ENCODE results near the gene DBET. TPM values are rescaled to one million over a fixed set of nuclear protein-coding genes. Genes with fewer than 3 reads are reported as not detected.
"Not testable (repeated sequence)": the region's sequence is repeated elsewhere in the genome, so short reads cannot be mapped to it uniquely, and the experiment has no call there.

The DBET gene
- polyA plus RNA-seq = not detected
- long read RNA-seq, donor 1 = 0 reads
- long read RNA-seq, donor 2 = 0 reads
- long read RNA-seq, donor 3 = 0 reads
- long read RNA-seq, donor 4 = 0 reads
- long read RNA-seq, donor 5 = 0 reads
- long read RNA-seq, donor 6 = 0 reads
- long read RNA-seq, donor 7 = 0 reads
- long read RNA-seq, donor 8 = 0 reads
- long read RNA-seq, donor 9 = 0 reads
- long read RNA-seq, donor 10 = 0 reads
- long read RNA-seq, donor 11 = 0 reads

GRCh38 chr4:190064342-190064741 is at the start of gene DBET:
DBET (plus strand) TSS chr4:190064502.
- not testable (repeated sequence) for H3K27ac ChIP-seq (ENCODE audit: low read length); H3K9me3 ChIP-seq (ENCODE audit: control insufficient read depth, low read depth, low read length); H3K27me3 ChIP-seq (ENCODE audit: control insufficient read depth, insufficient read depth, low read length); H3K4me3 ChIP-seq (ENCODE audit: low read length); DNase-seq; H3K36me3 ChIP-seq (ENCODE audit: control insufficient read depth, insufficient read depth, low read length); H3K4me1 ChIP-seq (ENCODE audit: control insufficient read depth, insufficient read depth, low read length)
- no CpG with 5 or more reads among the region's 2 CpGs for WGBS (ENCODE audit: insufficient coverage, low lambda C conversion rate)

- DNase-seq = no peak
Measured at GRCh38 chr4:190014771-190015537, 49.3 kb upstream of the DBET start.

GRCh38 chr4:190015538-190016368 is 48.5 kb upstream of the DBET start:
- 9% methylated on average over 7 of the region's 43 CpGs for WGBS (ENCODE audit: insufficient coverage, low lambda C conversion rate)
- no peak overlapping the region for H3K27ac ChIP-seq (ENCODE audit: low read length)
- no peak for DNase-seq
- no peaks in the 10 kb centered on the region for H3K36me3 ChIP-seq (ENCODE audit: control insufficient read depth, insufficient read depth, low read length)
- H3K4me1 ChIP-seq (ENCODE audit: control insufficient read depth, insufficient read depth, low read length) = no peaks in the 10 kb centered on the region
- H3K4me3 ChIP-seq (ENCODE audit: low read length) = no peak overlapping the region
- H3K27me3 ChIP-seq (ENCODE audit: control insufficient read depth, insufficient read depth, low read length) = peaks cover 79% of the 10 kb centered on the region
- peaks cover 21% of the 10 kb centered on the region for H3K9me3 ChIP-seq (ENCODE audit: control insufficient read depth, low read depth, low read length)

More at GRCh38 chr4:190014771-190015537, 49.3 kb upstream of the DBET start:
- H3K4me1 ChIP-seq (ENCODE audit: control insufficient read depth, insufficient read depth, low read length) = no peaks in the 10 kb centered on the region
- H3K36me3 ChIP-seq (ENCODE audit: control insufficient read depth, insufficient read depth, low read length) = no peaks in the 10 kb centered on the region
- WGBS (ENCODE audit: insufficient coverage, low lambda C conversion rate) = no CpG with 5 or more reads among the region's 76 CpGs
- peaks cover 21% of the 10 kb centered on the region for H3K9me3 ChIP-seq (ENCODE audit: control insufficient read depth, low read depth, low read length)
- H3K27ac ChIP-seq (ENCODE audit: low read length) = no peak overlapping the region
- H3K27me3 ChIP-seq (ENCODE audit: control insufficient read depth, insufficient read depth, low read length) = peaks cover 71% of the 10 kb centered on the region
- H3K4me3 ChIP-seq (ENCODE audit: low read length) = no peak overlapping the region

- no CpG with 5 or more reads among the region's 43 CpGs for WGBS (ENCODE audit: insufficient coverage, low lambda C conversion rate)
- Histone ChIP-seq H3K4me1 (ENCODE audit: control insufficient read depth, insufficient read depth, low read length) (no peaks in the 10 kb centered on the region), H3K27me3 (ENCODE audit: control insufficient read depth, insufficient read depth, low read length) (peaks cover 85% of the 10 kb centered on the region), H3K9me3 (ENCODE audit: control insufficient read depth, low read depth, low read length) (peaks cover 21% of the 10 kb centered on the region), H3K4me3 (ENCODE audit: low read length) (no peak overlapping the region), H3K36me3 (ENCODE audit: control insufficient read depth, insufficient read depth, low read length) (no peaks in the 10 kb centered on the region), H3K27ac (ENCODE audit: low read length) (no peak overlapping the region)
- DNase-seq = no peak
Measured at GRCh38 chr4:190016369-190017289, 47.7 kb upstream of the DBET start.

GRCh38 chr4:190017357-190018200 is 46.7 kb upstream of the DBET start:
- H3K4me3 ChIP-seq (ENCODE audit: low read length) = no peak overlapping the region
- no peaks in the 10 kb centered on the region for H3K36me3 ChIP-seq (ENCODE audit: control insufficient read depth, insufficient read depth, low read length)
- H3K27me3 ChIP-seq (ENCODE audit: control insufficient read depth, insufficient read depth, low read length) = peaks cover 78% of the 10 kb centered on the region
- H3K27ac ChIP-seq (ENCODE audit: low read length) = no peak overlapping the region
- DNase-seq = peak in 1 of 2 donors; percentile 7
- no CpG with 5 or more reads among the region's 62 CpGs for WGBS (ENCODE audit: insufficient coverage, low lambda C conversion rate)
- H3K4me1 ChIP-seq (ENCODE audit: control insufficient read depth, insufficient read depth, low read length) = no peaks in the 10 kb centered on the region
- peaks cover 23% of the 10 kb centered on the region for H3K9me3 ChIP-seq (ENCODE audit: control insufficient read depth, low read depth, low read length)

- Histone ChIP-seq H3K36me3 (ENCODE audit: control insufficient read depth, insufficient read depth, low read length) (no peaks in the 10 kb centered on the region), H3K27ac (ENCODE audit: low read length) (no peak overlapping the region), H3K9me3 (ENCODE audit: control insufficient read depth, low read depth, low read length) (peaks cover 24% of the 10 kb centered on the region), H3K27me3 (ENCODE audit: control insufficient read depth, insufficient read depth, low read length) (peaks cover 77% of the 10 kb centered on the region), H3K4me1 (ENCODE audit: control insufficient read depth, insufficient read depth, low read length) (no peaks in the 10 kb centered on the region), H3K4me3 (ENCODE audit: low read length) (no peak overlapping the region)
- WGBS (ENCODE audit: insufficient coverage, low lambda C conversion rate) = 0% methylated on average over 2 of the region's 38 CpGs
- DNase-seq = no peak
Measured at GRCh38 chr4:190018201-190018920, 45.9 kb upstream of the DBET start.

GRCh38 chr4:190019023-190019858 is 45.1 kb upstream of the DBET start:
- Histone ChIP-seq H3K27me3 (ENCODE audit: control insufficient read depth, insufficient read depth, low read length) (peaks cover 76% of the 10 kb centered on the region), H3K4me1 (ENCODE audit: control insufficient read depth, insufficient read depth, low read length) (no peaks in the 10 kb centered on the region), H3K4me3 (ENCODE audit: low read length) (no peak overlapping the region), H3K27ac (ENCODE audit: low read length) (no peak overlapping the region), H3K36me3 (ENCODE audit: control insufficient read depth, insufficient read depth, low read length) (no peaks in the 10 kb centered on the region), H3K9me3 (ENCODE audit: control insufficient read depth, low read depth, low read length) (peaks cover 24% of the 10 kb centered on the region)
- WGBS (ENCODE audit: insufficient coverage, low lambda C conversion rate) = 6% methylated on average over 3 of the region's 57 CpGs
- DNase-seq = no peak

GRCh38 chr4:190019859-190020463 is 44.3 kb upstream of the DBET start:
- not testable (repeated sequence) for H3K27ac ChIP-seq (ENCODE audit: low read length); H3K36me3 ChIP-seq (ENCODE audit: control insufficient read depth, insufficient read depth, low read length); H3K4me1 ChIP-seq (ENCODE audit: control insufficient read depth, insufficient read depth, low read length); H3K4me3 ChIP-seq (ENCODE audit: low read length); DNase-seq
- Histone ChIP-seq H3K27me3 (ENCODE audit: control insufficient read depth, insufficient read depth, low read length) (peaks cover 71% of the 10 kb centered on the region), H3K9me3 (ENCODE audit: control insufficient read depth, low read depth, low read length) (peaks cover 24% of the 10 kb centered on the region)
- no CpG with 5 or more reads among the region's 29 CpGs for WGBS (ENCODE audit: insufficient coverage, low lambda C conversion rate)

Data from large intestine (tissue), 12 donors.